DMS 273 (cell line): ENCODE measurements around the gene IZUMO1R.
"Not testable (repeated sequence)": the region's sequence is repeated elsewhere in the genome, so short reads cannot be mapped to it uniquely, and the experiment has no call there.

Experiments used
- DNase-seq: peaks from one replicate; lab custom pipeline; 2025; ENCODE audit not compliant: unreplicated experiment; lab: John Stamatoyannopoulos, UW

The IZUMO1R gene

DNA sequence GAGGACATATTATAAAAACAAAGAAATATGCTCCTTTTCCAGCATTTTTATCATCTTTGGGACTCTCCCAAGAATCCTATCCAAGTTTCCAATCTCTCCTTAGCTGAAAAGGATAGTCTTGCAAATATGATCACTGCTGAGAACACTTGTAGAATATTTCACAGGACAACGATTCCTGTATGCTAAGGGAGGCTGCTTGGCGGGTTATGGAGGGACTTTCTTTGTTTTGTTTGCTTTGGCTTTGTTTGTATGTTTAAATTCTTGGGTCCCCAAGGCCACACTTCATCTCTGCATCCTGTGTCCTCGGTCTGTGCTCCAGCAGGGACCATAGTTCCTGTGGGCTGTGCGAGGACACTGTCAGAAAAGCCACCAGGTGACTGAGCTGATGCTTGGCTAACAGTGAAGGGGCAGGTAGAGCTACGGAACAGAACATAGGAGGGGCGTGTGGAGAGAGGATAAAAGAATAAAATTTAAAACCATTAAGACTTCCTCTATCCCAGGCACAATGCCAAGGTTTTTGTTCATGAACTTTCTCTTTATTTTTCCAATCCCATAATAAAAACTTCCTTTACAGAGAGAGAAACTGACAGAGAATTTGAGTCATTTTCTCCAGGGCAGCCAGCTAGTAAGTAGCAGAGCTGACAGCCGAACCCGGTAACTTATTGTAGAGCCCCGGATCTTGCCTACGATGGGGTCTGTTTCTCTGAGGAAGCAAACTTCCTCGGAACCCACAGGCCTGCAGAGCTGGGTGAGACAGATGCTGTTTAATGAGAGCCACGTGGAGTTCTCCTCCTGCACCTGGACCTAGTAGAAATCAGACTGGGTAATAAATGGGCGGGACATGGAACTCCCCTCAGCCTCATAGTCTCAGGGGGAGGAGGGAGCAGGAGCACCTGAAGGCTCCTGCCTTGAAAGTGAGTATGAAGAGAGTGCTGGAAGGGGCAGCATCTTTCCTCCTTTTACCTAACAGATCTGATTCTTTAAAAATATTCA, at the start of gene IZUMO1R:
TSS of gene IZUMO1R (plus strand) at position 615 of the 993 bp plus-strand sequence. CDS start 1,057 bp downstream, outside the sequence.
- DNase-seq = peak; percentile 18

DNA sequence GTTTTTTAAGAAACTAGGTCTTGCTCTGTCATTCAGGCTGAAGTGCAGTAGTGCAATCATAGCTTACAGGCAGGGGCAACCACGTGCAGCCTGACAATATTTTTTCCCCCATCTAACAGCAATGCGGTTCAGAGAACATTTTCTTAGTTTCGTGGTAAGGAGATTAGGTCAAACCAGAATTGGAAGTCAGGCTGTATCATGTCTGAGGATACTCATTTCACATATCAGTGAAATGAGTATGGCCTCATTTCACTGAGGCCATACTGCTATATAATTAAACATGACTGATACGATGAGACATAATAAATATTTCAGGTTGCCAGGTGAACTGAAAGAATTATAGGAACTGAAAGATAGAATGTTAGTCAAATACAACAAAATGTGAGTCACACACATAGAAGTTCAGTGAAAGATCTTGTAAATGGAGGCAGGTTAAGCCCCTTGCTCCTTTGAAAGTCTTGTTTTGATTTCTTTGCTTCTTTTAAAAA, 32.5 kb upstream of the IZUMO1R start:
- DNase-seq = no peak

DNA sequence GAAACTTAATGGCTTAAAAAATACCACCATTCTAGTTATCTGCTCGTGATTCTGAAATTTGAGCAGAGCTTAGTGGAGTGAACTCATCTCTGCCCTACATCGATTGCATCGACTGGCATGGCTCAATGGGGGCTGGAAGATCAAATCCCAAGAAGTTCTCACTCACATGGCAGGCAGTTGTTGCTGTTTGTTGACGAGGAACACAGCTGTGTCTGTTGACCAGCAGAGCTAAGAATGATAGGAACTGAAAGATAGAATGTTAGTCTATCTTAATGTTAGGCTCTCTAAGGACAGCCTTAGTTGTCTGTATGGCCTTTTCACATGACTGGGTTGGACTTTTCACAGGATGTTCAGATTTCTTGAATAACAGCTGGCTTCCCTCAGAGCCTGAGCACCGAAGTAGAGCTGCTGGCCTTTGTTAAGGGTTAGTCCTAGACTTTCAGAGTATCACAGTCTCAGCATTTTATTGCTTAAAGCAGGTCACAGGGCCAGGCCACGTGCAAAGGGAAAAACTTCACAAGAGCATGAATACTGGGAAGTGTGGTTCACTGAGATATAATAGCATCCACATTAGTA, 31.6 kb upstream of the IZUMO1R start:
- DNase-seq = no peak

DNA sequence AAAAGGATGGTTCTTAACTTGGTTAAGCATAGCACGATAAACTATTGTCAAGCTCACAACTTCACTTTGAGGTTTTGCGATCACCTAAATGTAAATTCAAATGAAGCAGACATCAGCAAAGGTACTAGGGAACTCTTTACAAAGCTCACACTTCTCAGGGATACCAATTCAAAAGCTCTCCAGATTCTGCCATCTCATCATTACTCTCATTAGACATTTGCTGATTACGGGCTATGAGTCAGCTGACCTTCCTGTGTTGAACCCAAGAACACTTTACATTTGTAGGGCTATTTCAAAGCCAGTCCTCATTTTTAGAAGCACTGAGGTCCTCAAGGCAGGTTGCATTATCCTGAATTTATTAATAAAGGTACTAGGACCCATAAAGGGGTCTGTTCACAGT, 28.4 kb upstream of the IZUMO1R start:
- DNase-seq = no peak

DNA sequence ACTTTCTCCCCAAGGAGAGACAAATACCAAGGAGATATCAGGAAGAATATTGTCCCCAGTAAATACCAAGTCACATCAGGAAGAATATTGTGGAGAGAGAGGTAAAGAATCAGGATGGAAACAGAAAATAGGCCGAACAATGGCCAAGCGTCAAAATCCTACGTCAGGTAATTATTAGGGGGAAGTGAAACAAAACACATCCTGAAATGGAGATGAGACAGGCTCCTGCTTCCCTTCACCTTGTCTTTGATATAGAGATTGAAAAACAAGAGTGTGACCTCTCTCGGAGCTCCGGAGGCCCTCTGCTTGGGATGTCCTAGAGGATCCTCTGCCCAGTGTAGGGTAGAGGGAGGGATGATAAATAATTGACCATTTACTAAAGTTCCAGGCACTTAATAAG, 27.4 kb upstream of the IZUMO1R start:
- DNase-seq = no peak

DNA sequence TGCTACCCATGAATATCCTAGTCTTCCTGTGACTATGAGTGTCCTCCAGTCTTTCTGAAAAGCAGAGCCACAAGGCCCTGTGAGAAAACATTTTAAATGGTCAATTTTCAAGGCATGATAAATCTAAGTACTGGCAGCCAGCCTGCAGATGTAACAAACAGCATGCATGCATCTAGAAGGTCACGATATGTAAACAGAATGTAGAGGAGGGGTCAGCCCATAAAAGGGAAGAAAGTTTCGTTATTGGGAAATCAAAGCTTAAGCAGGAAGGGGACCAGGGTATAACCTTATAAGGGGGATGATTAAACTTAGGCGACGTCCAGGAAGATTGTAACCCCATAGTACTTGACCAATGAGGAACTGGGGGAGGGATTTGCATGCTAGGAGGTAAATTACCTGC, 26.2 kb upstream of the IZUMO1R start:
- DNase-seq = not testable (repeated sequence)

DNA sequence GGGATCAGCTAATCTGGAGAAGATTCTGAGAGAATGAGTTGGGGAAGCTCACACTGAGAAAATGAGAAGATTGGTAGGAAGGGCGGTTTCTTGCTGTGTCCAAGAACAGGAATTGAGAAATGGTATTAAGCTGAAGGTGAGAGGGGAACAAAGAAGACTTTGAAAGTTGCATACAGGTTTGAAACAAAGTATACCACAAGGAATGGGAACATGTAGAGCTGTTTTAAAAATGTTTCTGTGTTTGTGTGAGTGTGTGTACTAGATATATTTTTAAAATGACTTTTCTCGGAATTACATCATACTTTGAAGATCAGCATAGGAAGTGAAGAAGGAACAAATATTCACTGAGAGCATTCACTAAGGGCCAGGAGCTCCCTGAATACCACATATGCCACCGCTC, 24.4 kb upstream of the IZUMO1R start:
- no peak for DNase-seq

DNA sequence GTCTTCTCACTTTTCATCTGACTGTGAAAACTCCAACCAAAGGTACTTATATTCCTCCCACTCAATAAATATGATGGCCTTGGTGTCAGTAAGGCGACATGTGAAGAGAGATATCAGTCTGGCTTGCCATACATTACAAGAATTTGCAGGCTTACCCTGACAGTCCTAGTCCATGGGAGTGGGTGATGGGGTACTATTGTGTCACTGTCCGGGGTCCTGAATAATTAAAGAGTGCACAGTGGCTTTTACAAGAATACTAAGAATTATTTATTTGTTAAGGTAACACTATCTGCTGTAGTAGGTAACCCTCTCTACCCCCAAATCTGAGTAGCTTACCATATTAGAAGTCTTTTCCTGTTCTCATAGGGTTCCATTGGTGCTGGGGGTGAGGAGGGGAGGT, 23.1 kb upstream of the IZUMO1R start:
- DNase-seq = no peak

DNA sequence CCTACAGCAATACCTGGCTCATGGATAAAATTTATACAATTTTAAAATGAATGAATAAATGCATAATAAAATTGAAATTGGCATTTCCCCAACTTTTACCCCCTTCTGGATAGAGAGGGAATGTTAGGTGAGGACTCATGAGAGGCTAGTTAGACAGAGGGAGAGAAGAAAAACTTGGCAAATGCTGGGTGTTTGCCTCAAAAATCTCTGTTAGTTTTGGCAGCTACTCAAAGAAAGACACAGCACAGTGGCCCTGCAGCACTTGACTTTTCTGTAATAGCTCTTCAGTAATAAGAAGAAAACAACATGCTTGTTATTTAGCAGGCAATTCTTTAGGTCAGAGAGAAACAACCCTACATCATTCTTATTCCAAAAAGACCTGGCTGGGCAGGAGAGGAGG, 20.7 kb upstream of the IZUMO1R start:
- DNase-seq = no peak

DNA sequence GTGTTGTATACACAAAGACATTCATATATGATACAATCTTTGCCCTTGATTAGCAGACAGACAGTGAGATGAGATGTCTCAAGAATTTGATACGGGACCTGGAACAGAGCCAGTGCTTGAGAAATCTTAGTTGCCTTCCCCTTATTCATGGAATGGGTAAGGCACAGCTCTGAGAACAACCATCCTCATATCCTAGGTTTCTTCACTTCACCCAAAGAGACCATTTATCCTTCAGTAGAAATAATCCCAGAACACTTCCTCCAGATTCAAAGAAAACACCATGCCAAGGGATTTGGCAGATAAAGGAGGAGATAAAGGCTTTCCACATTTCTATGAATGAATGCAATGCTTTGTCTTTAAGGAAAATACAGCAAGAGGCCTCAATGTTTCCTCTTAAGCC, 8.8 kb upstream of the IZUMO1R start:
- DNase-seq = no peak

DNA sequence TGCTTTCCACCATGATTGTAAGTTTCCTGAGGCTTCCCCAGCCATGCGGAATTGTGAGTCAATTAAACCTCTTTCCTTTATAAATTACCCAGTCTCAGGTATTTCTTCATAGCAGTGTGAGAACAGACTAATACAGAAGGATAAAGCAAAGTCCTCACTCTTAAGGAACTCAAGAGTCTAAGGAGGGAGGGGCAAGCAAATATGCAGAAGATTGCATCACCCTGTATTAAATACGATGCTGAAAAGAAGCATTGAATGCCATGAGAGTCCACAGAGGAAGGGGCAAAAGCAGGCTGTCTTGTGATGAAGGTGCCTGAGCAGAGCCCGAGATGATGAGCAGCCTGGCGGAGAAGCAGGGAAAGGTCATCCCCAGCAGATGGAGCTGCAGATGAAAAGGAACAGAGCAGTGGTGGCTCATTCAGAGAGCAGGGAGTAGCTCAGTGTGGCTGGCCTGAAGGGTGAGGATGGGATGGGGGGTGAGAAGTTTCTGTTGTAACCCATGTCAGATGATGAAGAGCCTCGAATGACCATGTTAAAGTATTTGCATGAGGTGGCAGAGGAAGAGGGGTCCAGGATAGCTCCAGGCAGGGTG, 6.3 kb upstream of the IZUMO1R start:
- no peak for DNase-seq

DNA sequence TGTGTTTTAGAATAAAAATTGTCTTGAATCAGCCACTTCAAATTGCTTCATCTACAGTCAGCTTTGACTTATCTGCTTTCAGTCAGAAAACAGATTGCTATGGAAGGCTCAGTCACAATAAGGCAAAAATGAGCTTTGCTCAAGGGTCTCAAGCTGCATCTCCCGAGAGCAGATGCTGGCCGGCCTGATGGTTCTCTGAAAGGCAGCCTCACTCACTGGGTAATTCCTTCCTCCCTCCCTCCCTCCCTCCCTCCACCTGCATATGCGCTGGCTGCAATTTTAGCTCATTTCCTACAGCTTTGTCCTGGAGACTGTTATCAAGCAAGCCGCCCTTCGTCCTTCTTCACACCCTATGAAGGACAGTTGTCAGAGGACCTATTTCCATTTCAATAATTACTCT, 1.6 kb upstream of the IZUMO1R start:
- no peak for DNase-seq

DNA sequence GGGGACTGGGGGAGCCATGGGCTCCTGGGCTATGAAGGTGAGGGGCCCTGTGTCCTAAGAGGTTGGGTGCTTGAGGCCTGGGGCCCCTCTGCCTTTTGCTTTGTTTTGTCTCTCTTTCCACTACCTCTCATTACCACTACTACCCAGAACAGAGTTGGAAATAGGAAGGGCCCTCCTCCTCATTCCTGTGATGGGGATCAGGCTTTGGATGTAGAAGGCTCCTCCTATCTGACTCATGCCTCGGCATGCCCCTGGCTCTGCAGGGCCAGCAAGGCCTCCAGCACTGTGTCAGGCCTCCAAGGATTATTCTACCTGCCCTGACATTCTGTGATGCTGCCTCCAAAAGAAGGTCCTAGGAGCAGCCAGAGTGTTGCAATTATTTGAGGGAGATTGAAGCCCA, 766 bp downstream of the IZUMO1R start:
- no peak for DNase-seq

DNA sequence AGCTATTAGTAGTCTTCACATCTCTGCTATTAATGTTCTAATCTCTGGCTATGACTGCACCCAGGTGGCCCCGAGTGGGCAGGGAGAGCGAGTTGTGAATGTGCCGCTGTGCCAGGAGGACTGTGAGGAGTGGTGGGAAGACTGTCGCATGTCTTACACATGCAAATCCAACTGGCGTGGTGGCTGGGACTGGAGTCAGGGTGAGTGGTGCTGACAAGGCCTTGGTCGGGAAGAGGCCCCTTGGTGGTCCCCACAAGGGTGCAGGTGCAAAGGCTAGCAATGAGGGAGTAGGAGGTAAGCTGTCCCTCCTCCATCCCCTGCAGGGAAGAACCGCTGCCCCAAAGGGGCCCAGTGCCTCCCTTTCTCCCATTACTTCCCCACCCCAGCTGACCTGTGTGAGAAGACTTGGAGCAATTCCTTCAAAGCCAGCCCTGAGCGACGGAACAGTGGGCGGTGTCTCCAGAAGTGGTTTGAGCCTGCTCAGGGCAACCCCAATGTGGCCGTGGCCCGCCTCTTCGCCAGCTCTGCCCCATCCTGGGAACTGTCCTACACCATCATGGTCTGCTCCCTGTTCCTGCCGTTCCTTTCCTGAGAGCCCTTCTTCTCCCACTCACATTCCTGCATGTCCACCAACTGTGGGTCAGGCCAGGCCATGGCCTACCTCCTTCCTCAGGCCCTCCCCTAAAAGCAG, 2.9 kb downstream of the IZUMO1R start:
- no peak for DNase-seq

DNA sequence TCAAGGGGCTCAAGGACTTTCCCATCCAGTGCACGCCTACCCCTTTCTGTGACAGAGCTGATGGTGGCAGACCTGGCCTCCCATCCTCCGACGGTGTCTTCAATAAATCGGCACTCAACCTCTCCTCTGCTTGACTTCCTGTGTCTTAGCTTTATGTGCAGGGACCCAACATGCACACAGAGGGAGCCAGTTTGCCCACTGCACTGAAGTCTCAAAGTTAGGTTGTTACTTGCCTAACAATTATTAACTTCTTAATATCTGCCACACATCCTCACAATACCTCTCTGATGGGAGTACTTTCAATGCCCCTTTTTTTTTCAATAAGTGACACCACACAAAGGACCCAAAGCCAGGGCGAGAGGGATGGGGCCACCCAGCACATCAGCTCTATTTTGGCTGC, 3.6 kb downstream of the IZUMO1R start:
- DNase-seq = no peak

DNA sequence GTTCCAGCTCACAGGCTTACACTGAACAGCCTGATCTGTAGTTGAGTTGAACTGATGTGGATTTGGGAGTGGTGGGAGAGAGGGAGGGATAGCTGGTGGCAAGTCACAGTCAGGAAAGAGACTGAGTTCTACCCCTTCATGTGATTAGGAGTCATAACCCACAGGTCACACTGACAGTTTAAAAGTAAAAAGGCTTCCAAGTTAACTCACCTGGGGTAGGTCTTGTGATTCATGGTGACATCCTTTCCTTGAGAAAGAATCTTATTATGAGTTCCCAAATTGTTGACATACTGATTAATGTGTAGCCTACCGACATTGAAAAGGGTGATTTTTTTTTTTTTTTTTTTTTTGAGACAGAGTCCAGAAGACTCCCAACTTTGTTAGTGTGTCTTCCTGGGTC, 5.4 kb downstream of the IZUMO1R start:
- no peak for DNase-seq

DNA sequence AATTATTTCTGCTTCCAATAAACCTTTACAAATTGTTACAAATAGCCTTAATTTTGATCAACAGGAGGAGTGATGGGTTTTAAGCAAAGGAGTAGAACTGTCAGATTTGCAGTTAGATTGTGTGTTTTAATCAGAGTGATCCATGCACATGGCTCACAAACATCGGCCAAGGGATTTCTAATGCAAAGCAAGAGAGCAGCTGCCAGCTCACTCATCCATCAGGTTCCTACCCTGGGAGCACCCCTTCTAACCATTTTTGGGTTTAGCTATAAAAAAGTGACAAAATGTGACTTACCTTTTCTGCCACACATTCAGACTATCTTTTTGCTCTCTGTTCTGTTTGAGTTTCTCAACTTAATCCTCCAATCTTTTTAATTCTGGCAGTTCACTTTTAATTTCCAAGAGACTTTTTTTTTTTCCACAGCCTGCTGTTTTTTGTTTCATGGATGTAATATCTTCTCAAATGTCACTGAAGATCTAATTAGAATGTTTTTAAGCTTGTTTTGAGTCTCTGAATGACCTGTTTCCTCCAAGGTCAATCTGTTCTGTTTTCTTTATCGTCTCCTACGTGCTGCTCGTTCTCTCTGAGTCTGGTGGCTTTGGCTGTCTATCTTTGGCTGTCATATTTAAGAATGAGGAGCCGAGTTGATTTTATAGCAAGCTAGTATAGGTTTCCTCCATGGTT, 6.0 kb downstream of the IZUMO1R start:
- DNase-seq = peak; percentile 18

DNA sequence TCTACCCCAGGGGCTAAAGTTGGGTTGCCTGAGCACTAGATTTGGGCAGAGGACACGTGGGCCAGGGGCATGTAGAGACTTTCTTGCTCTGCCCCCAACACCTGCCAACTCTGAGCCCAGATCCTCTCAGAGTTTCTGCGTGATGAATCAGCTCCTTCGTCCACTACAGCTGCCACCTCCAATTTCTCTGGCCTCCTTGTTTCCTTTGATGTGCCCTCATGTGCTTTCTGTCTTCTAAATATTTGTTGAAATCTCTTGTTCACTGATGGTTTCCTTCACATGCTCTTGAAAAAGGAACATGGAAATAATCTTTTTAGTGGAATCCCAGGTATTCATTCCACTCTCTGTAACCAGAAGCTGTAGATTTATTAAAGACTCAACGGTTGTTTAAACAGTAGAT, 8.0 kb downstream of the IZUMO1R start:
- no peak for DNase-seq

DNA sequence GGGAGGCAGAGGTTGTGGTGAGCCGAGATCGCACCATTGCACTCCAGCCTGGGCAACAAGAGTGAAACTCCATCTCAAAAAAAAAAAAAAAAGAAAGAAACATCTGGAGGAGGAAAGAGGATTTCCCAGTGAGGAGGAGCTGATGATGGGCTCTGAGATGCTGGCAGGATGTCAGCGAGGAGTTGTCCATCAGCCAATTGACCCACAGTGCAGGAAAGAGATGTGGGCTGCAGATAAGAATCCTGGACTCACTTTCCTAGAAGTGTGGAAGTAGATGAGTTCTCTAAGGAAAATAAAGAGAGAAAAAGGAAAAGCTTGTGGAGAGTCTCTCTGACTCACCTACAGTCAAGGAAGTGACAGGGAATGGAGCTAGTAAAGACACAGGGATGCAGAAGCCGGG, 9.7 kb downstream of the IZUMO1R start:
- DNase-seq = no peak

DNA sequence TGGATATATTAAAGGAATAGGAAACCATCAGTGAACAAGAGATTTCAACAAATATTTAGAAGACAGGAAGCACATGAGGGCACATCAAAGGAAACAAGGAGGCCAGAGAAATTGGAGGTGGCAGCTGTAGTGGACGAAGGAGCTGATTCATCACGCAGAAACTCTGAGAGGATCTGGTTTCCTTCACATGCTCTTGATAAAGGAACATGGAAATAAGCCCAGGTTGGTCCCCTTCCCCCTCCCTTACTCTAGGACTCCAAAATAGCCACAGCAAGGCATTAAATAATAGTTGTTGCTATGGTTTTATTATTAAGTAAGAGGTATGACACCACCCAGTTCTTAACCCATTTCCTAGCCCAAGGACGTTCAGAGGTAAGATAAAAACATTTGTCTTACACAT, 11.3 kb downstream of the IZUMO1R start:
- peak; percentile 1 for DNase-seq

DNA sequence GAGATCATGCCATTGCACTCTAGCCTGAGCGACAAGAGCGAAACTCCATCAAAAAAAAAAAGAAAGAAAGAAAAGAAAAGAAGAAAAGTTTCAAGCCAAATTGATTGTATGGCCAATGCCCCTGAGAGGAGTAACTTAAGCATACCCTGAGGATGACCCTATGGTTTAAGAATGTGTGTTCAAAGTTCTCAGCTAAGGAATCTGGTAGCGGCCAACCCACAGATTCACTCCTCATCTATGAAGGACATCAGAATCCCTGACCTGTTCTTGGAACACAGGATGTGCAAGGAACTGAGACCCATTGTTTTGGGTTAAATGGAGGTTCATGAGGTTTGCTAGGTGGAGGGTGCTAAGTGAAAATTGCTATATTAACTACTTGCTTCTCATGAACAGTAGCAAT, 18.1 kb downstream of the IZUMO1R start:
- no peak for DNase-seq
